ENCODE results near the gene STRA6.

STRA6 gene

GRCh38 chr15:74199297-74199652 is 3.3 kb downstream of the STRA6 start:
- peaks cover 71% of the 10 kb centered on the region for H3K4me1 ChIP-seq (ENCODE audit: control insufficient read depth, insufficient read depth, low read depth, low read length)
- no peak overlapping the region for H2BK15ac ChIP-seq (ENCODE audit: low read depth, poor library complexity, severe bottlenecking)
- no peaks in the 10 kb centered on the region for H3K9me3 ChIP-seq (ENCODE audit: control insufficient read depth, low read length)
- no peak overlapping the region for H3K4ac ChIP-seq (ENCODE audit: low read depth in 1 of 2, low read length in 2 of 2)
- no peak overlapping the region for H2BK120ac ChIP-seq (ENCODE audit: low read depth, low read length)
- H3K18ac ChIP-seq (ENCODE audit: low read depth in 1 of 2, low read length in 2 of 2) = peak overlapping the region in 1 of 2 experiments; percentile 21
- no peak overlapping the region for H2BK5ac ChIP-seq (ENCODE audit: low read depth, low read length, poor library complexity, severe bottlenecking)
- no peak overlapping the region for H2AK5ac ChIP-seq (ENCODE audit: low read length, severe bottlenecking)
- no peak for DNase-seq
- no peak overlapping the region for H3K23ac ChIP-seq (ENCODE audit: low read length in 2 of 2)
- no peak overlapping the region for H4K91ac ChIP-seq (ENCODE audit: low read length)
- H3K14ac ChIP-seq (ENCODE audit: low read length in 2 of 2) = peak overlapping the region in 1 of 2 experiments; percentile 29
- WGBS = 96% methylated on average over 6 of the region's 6 CpGs
- H3K27ac ChIP-seq (ENCODE audit: low read length, poor library complexity, severe bottlenecking) = no peak overlapping the region
- no peak overlapping the region for H3K4me2 ChIP-seq (ENCODE audit: low read length, poor library complexity, severe bottlenecking)
- no peak overlapping the region for H4K8ac ChIP-seq (ENCODE audit: low read length)
- no peak overlapping the region for H3K4me3 ChIP-seq (ENCODE audit: insufficient read depth in 1 of 2, low read depth in 1 of 2, low read length in 2 of 2)
- H3K79me1 ChIP-seq (replicated peaks; ENCODE audit: low read length, poor library complexity, severe bottlenecking) = peaks cover 7% of the 10 kb centered on the region
- H2AFZ ChIP-seq (ENCODE audit: low read depth, low read length) = no peak overlapping the region
- H3K27me3 ChIP-seq (ENCODE audit: control insufficient read depth in 1 of 2, insufficient read depth in 1 of 2, low read length in 2 of 2) = no peaks in the 10 kb centered on the region
- H3K9ac ChIP-seq (ENCODE audit: low read length) = no peak overlapping the region
- H2BK12ac ChIP-seq (ENCODE audit: low read length in 2 of 2) = peak overlapping the region in 1 of 2 experiments; percentile 21
- H3K36me3 ChIP-seq (ENCODE audit: control insufficient read depth in 1 of 2, insufficient read depth in 2 of 2, low read depth in 1 of 2, low read length in 2 of 2) = peaks cover 0 to 15% of the 10 kb centered on the region in 2 experiments

GRCh38 chr15:74197176-74197965 is 5.2 kb downstream of the STRA6 start:
- Histone ChIP-seq H3K18ac (ENCODE audit: low read depth in 1 of 2, low read length in 2 of 2) (peak overlapping the region in 1 of 2 experiments; percentile 71), H3K4me3 (ENCODE audit: insufficient read depth in 1 of 2, low read depth in 1 of 2, low read length in 2 of 2) (no peak overlapping the region), H2BK5ac (ENCODE audit: low read depth, low read length, poor library complexity, severe bottlenecking) (no peak overlapping the region), H2AFZ (ENCODE audit: low read depth, low read length) (no peak overlapping the region), H3K23ac (ENCODE audit: low read length in 2 of 2) (no peak overlapping the region), H3K79me1 (replicated peaks; ENCODE audit: low read length, poor library complexity, severe bottlenecking) (peaks cover 7% of the 10 kb centered on the region), H2BK120ac (ENCODE audit: low read depth, low read length) (no peak overlapping the region), H3K36me3 (ENCODE audit: control insufficient read depth in 1 of 2, insufficient read depth in 2 of 2, low read depth in 1 of 2, low read length in 2 of 2) (peaks cover 0 to 17% of the 10 kb centered on the region in 2 experiments), H4K91ac (ENCODE audit: low read length) (no peak overlapping the region), H3K9me3 (ENCODE audit: control insufficient read depth, low read length) (no peaks in the 10 kb centered on the region), H3K14ac (ENCODE audit: low read length in 2 of 2) (peak overlapping the region in 1 of 2 experiments; percentile 35), H3K27ac (ENCODE audit: low read length, poor library complexity, severe bottlenecking) (no peak overlapping the region), H3K27me3 (ENCODE audit: control insufficient read depth in 1 of 2, insufficient read depth in 1 of 2, low read length in 2 of 2) (no peaks in the 10 kb centered on the region), H2AK5ac (ENCODE audit: low read length, severe bottlenecking) (peak overlapping the region; percentile 51), H3K4ac (ENCODE audit: low read depth in 1 of 2, low read length in 2 of 2) (peak overlapping the region in 1 of 2 experiments; percentile 63), H2BK15ac (ENCODE audit: low read depth, poor library complexity, severe bottlenecking) (no peak overlapping the region), H3K9ac (ENCODE audit: low read length) (no peak overlapping the region), H4K8ac (ENCODE audit: low read length) (no peak overlapping the region), H3K4me2 (ENCODE audit: low read length, poor library complexity, severe bottlenecking) (no peak overlapping the region), H3K4me1 (ENCODE audit: control insufficient read depth, insufficient read depth, low read depth, low read length) (peaks cover 62% of the 10 kb centered on the region), H2BK12ac (ENCODE audit: low read length in 2 of 2) (peak overlapping the region in 1 of 2 experiments; percentile 48)
- no peak for DNase-seq
- 97% methylated on average over 5 of the region's 9 CpGs for WGBS

- no peak overlapping the region for H3K23ac ChIP-seq (ENCODE audit: low read length in 2 of 2)
- no peak overlapping the region for H3K9ac ChIP-seq (ENCODE audit: low read length)
- H3K27ac ChIP-seq (ENCODE audit: low read length, poor library complexity, severe bottlenecking) = no peak overlapping the region
- H3K4me1 ChIP-seq (ENCODE audit: control insufficient read depth, insufficient read depth, low read depth, low read length) = peaks cover 53% of the 10 kb centered on the region
- H3K18ac ChIP-seq (ENCODE audit: low read depth in 1 of 2, low read length in 2 of 2) = peak overlapping the region in 1 of 2 experiments; percentile 71
- DNase-seq = peak; percentile 91
- H3K4me2 ChIP-seq (ENCODE audit: low read length, poor library complexity, severe bottlenecking) = no peak overlapping the region
- no peak overlapping the region for H4K8ac ChIP-seq (ENCODE audit: low read length)
- no peak overlapping the region for H2BK120ac ChIP-seq (ENCODE audit: low read depth, low read length)
- peak overlapping the region in 1 of 2 experiments; percentile 77 for H2BK12ac ChIP-seq (ENCODE audit: low read length in 2 of 2)
- no peaks in the 10 kb centered on the region for H3K9me3 ChIP-seq (ENCODE audit: control insufficient read depth, low read length)
- H3K4ac ChIP-seq (ENCODE audit: low read depth in 1 of 2, low read length in 2 of 2) = no peak overlapping the region
- H3K14ac ChIP-seq (ENCODE audit: low read length in 2 of 2) = peak overlapping the region in 1 of 2 experiments; percentile 87
- no peak overlapping the region for H2BK5ac ChIP-seq (ENCODE audit: low read depth, low read length, poor library complexity, severe bottlenecking)
- H3K4me3 ChIP-seq (ENCODE audit: insufficient read depth in 1 of 2, low read depth in 1 of 2, low read length in 2 of 2) = no peak overlapping the region
- H4K91ac ChIP-seq (ENCODE audit: low read length) = peak overlapping the region; percentile 18
- no peaks in the 10 kb centered on the region for H3K27me3 ChIP-seq (ENCODE audit: control insufficient read depth in 1 of 2, insufficient read depth in 1 of 2, low read length in 2 of 2)
- no peak overlapping the region for H2BK15ac ChIP-seq (ENCODE audit: low read depth, poor library complexity, severe bottlenecking)
- H3K36me3 ChIP-seq (ENCODE audit: control insufficient read depth in 1 of 2, insufficient read depth in 2 of 2, low read depth in 1 of 2, low read length in 2 of 2) = peaks cover 0 to 25% of the 10 kb centered on the region in 2 experiments
- peaks cover 4% of the 10 kb centered on the region for H3K79me1 ChIP-seq (replicated peaks; ENCODE audit: low read length, poor library complexity, severe bottlenecking)
- WGBS = 16% methylated on average over 7 of the region's 7 CpGs
- H2AK5ac ChIP-seq (ENCODE audit: low read length, severe bottlenecking) = no peak overlapping the region
- no peak overlapping the region for H2AFZ ChIP-seq (ENCODE audit: low read depth, low read length)
Observed at GRCh38 chr15:74196175-74196574, 6.4 kb downstream of the STRA6 start.
